DND-41 (cell line): ENCODE measurements around the gene RNF43.

Source experiments
- ATAC-seq: fragments of 200-7000 bp; cut with Tn5 transposase; 3 replicates; pipeline ENCODE4 v1.9.1; 2021; ENCODE audit warnings: low read depth; ENCODE audit not compliant: insufficient read depth
- DNase-seq: peaks from one replicate; pipeline ENCODE4 v3.0.0-alpha.2; 2020
- H2AFZ ChIP-seq: 2 replicates; pipeline ENCODE4 v1.6.0; 2012; ENCODE audit warnings: low read depth, low read length
- H3K27ac ChIP-seq: 2 replicates; pipeline ENCODE4 v1.5.1; 2012; ENCODE audit warnings: low read length, inconsistent platforms
- H3K27me3 ChIP-seq: fragments of 200-600 bp; sonication (generic); 2 replicates; pipeline ENCODE4 v1.6.0; 2012; ENCODE audit warnings: low read length, mild to moderate bottlenecking, inconsistent platforms; ENCODE audit not compliant: insufficient read depth, poor library complexity
- H3K36me3 ChIP-seq: 2 replicates; pipeline ENCODE4 v1.5.1; 2012; ENCODE audit warnings: low read length, inconsistent platforms; ENCODE audit not compliant: insufficient read depth
- H3K4me1 ChIP-seq: 2 replicates; pipeline ENCODE4 v1.5.1; 2012; ENCODE audit warnings: mild to moderate bottlenecking, low read length; ENCODE audit not compliant: insufficient read depth
- H3K4me2 ChIP-seq: 2 replicates; pipeline ENCODE4 v1.6.0; 2012; ENCODE audit warnings: mild to moderate bottlenecking, moderate library complexity, low read length, inconsistent platforms; ENCODE audit not compliant: insufficient read depth
- H3K4me3 ChIP-seq, 2 experiments: fragments of 200-600 bp in 1 of 2; shearing (Covaris generic) in 1 of 2; 2 replicates each; pipeline ENCODE4 v1.5.1; 2012 to 2016; ENCODE audit warnings: inconsistent platforms in 2 of 2, low read length in 2 of 2, mild to moderate bottlenecking in 2 of 2, low read depth in 1 of 2, moderate library complexity in 1 of 2
- H3K79me2 ChIP-seq: 2 replicates; pipeline ENCODE4 v1.6.0; 2012; ENCODE audit warnings: low read length, inconsistent platforms; ENCODE audit not compliant: insufficient read depth
- H3K9ac ChIP-seq: 2 replicates; pipeline ENCODE4 v1.6.0; 2012; ENCODE audit warnings: low read depth, mild to moderate bottlenecking, inconsistent platforms, low read length, moderate library complexity
- H3K9me3 ChIP-seq: 2 replicates; pipeline ENCODE4 v1.5.1; 2012; ENCODE audit warnings: low read length, moderate library complexity, mild to moderate bottlenecking, inconsistent platforms; ENCODE audit not compliant: insufficient read depth, severe bottlenecking
- H4K20me1 ChIP-seq: 2 replicates; pipeline ENCODE4 v1.6.0; 2012; ENCODE audit warnings: low read length; ENCODE audit not compliant: insufficient read depth
- EZH2 ChIP-seq: IDR thresholded peaks from 3 replicates; pipeline ENCODE4 v1.6.1; 2012; ENCODE audit warnings: borderline replicate concordance, low read depth, mild to moderate bottlenecking, moderate library complexity, low read length, inconsistent platforms; ENCODE audit not compliant: severe bottlenecking
- TF ChIP-seq, protein P1 (sequence below): IDR thresholded peaks from 2 replicates; pipeline ENCODE4 v1.5.1; 2012; ENCODE audit warnings: borderline replicate concordance, low read length, moderate library complexity, mild to moderate bottlenecking; ENCODE audit not compliant: poor library complexity, severe bottlenecking; ENCODE audit errors: extremely low read depth

Gene RNF43

DNA sequence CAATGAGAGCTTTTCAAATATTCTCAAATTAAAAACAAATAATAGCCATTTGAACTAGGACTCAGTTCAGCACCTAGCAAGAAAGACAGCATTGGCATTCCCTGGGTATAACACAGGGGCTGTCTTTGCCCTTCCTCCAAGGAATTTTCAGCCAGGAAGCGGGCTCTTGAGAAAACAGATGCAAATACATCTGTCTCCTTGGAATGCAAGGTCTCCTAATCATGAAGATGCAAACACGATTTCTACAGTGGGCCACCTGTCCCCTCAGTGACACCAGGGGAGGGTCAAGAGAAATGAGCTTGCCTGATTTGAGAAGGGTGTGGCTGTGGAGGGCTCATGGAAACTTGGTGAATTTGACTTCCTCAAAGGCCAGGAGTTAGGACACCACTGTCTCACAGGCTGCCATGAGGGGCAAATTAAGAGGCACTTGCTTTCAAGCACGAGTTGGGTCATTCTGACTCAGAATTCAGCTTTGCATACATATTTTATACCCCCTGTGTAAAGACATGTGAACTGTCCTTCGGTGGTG lies 40.8 kb downstream of the RNF43 start:
- H3K27me3 ChIP-seq, result no peaks in the 10 kb centered on the region
- no peaks in the 10 kb centered on the region for H4K20me1 ChIP-seq
- H3K36me3 ChIP-seq, result no peaks in the 10 kb centered on the region
- no peak overlapping the region for H2AFZ ChIP-seq
- peaks cover 30% of the 10 kb centered on the region for H3K4me1 ChIP-seq
- DNase-seq (no peak), ATAC-seq (no peak)
- H3K9ac ChIP-seq, result no peak overlapping the region
- H3K4me3 ChIP-seq, result no peak overlapping the region
- H3K4me2 ChIP-seq, result no peak overlapping the region
- no peaks in the 10 kb centered on the region for H3K79me2 ChIP-seq
- TF ChIP-seq EZH2, result no peak
- TF ChIP-seq, protein P1, sequence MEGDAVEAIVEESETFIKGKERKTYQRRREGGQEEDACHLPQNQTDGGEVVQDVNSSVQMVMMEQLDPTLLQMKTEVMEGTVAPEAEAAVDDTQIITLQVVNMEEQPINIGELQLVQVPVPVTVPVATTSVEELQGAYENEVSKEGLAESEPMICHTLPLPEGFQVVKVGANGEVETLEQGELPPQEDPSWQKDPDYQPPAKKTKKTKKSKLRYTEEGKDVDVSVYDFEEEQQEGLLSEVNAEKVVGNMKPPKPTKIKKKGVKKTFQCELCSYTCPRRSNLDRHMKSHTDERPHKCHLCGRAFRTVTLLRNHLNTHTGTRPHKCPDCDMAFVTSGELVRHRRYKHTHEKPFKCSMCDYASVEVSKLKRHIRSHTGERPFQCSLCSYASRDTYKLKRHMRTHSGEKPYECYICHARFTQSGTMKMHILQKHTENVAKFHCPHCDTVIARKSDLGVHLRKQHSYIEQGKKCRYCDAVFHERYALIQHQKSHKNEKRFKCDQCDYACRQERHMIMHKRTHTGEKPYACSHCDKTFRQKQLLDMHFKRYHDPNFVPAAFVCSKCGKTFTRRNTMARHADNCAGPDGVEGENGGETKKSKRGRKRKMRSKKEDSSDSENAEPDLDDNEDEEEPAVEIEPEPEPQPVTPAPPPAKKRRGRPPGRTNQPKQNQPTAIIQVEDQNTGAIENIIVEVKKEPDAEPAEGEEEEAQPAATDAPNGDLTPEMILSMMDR, result no peak
- H3K27ac ChIP-seq, result no peak overlapping the region
- no peaks in the 10 kb centered on the region for H3K9me3 ChIP-seq

DNA sequence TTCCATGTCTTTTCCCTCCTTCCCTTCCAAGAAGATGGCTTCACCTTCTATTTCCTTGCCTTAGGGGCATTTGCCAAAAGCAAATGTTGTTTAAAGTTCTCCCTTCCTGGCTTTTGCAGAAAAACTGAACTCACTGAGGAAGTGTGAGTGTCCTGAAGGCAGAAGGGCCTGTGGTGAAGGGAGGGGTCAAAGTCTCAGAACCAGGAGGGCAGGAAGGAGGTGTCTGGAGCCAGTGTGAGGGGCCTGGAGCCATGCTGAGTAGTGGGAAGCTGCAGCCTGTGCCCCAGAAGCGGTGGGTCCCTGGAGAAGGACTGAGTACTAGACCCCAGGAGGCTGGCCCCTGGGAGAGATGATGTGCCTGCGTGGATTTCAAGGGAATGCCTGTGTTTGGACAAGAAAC lies 41.5 kb downstream of the RNF43 start:
- Histone ChIP-seq H3K9ac (no peak overlapping the region), H3K4me2 (no peak overlapping the region), H3K4me3 (no peak overlapping the region), H3K4me1 (peaks cover 29% of the 10 kb centered on the region), H3K27ac (no peak overlapping the region), H3K36me3 (no peaks in the 10 kb centered on the region), H3K79me2 (no peaks in the 10 kb centered on the region), H2AFZ (no peak overlapping the region), H3K9me3 (no peaks in the 10 kb centered on the region), H4K20me1 (no peaks in the 10 kb centered on the region), H3K27me3 (no peaks in the 10 kb centered on the region)
- TF ChIP-seq EZH2, result no peak
- TF ChIP-seq, protein P1, result no peak
- no peak for ATAC-seq
- DNase-seq, result no peak

DNA sequence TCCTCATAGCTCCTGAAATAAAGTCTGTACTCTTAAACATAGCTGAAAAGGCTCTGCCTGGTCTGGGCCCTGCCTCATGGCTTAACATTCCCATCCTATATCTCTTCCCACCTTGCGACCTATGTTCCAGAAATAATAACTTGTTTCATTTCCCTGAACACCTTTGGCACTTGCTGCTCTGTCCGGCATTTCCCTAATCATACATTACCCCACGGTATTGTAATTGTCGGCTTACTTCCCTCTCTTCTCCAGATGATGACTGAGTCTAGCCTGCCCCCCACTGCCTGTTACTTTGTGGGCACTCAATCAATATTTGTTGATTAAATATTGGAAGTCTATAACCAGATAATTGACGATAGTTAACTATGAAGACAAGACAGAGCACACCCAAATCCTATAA lies 42.1 kb downstream of the RNF43 start:
- ATAC-seq (no peak), DNase-seq (no peak)
- no peak overlapping the region for H3K9ac ChIP-seq
- peaks cover 24% of the 10 kb centered on the region for H3K4me1 ChIP-seq
- no peaks in the 10 kb centered on the region for H3K79me2 ChIP-seq
- no peaks in the 10 kb centered on the region for H3K27me3 ChIP-seq
- H3K4me2 ChIP-seq, result no peak overlapping the region
- no peaks in the 10 kb centered on the region for H4K20me1 ChIP-seq
- TF ChIP-seq EZH2, result no peak
- TF ChIP-seq, protein P1, result no peak
- H3K9me3 ChIP-seq, result no peaks in the 10 kb centered on the region
- H2AFZ ChIP-seq, result no peak overlapping the region
- no peaks in the 10 kb centered on the region for H3K36me3 ChIP-seq
- no peak overlapping the region for H3K4me3 ChIP-seq
- no peak overlapping the region for H3K27ac ChIP-seq

DNA sequence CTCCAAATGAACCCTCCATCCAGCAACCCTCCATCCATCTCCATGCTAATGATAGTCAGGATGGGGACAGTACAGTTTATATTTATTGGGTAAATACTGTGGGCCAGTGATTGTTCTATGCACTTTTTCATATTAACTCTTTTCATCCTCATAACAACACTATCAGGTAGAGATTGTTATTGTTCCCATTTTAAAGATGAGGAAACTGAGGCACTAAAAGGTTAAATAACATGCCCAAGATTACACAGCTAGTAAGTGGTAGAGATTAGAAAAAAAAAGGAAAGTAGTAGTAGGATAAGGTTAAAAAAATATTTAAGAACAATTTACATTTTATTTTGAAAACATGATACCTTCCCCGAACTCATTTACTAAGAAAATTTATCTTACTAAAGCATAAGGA lies 43.4 kb downstream of the RNF43 start:
- no peak overlapping the region for H2AFZ ChIP-seq
- H3K4me3 ChIP-seq, result no peak overlapping the region
- no peaks in the 10 kb centered on the region for H3K9me3 ChIP-seq
- no peaks in the 10 kb centered on the region for H3K79me2 ChIP-seq
- ATAC-seq (no peak), DNase-seq (no peak)
- H3K36me3 ChIP-seq, result no peaks in the 10 kb centered on the region
- H3K4me1 ChIP-seq, result peaks cover 10% of the 10 kb centered on the region
- H3K27me3 ChIP-seq, result no peaks in the 10 kb centered on the region
- no peak overlapping the region for H3K4me2 ChIP-seq
- no peaks in the 10 kb centered on the region for H4K20me1 ChIP-seq
- no peak for TF ChIP-seq EZH2
- TF ChIP-seq, protein P1, result no peak
- no peak overlapping the region for H3K9ac ChIP-seq
- no peak overlapping the region for H3K27ac ChIP-seq
